ENCODE data around the gene TGIF1. TPM values are rescaled to one million over a fixed set of nuclear protein-coding genes. Genes with fewer than 3 reads are reported as not detected.

TGIF1 gene
- total RNA-seq, 2 donors from 2014 or later = 42.8 to 91.6 TPM

DNA sequence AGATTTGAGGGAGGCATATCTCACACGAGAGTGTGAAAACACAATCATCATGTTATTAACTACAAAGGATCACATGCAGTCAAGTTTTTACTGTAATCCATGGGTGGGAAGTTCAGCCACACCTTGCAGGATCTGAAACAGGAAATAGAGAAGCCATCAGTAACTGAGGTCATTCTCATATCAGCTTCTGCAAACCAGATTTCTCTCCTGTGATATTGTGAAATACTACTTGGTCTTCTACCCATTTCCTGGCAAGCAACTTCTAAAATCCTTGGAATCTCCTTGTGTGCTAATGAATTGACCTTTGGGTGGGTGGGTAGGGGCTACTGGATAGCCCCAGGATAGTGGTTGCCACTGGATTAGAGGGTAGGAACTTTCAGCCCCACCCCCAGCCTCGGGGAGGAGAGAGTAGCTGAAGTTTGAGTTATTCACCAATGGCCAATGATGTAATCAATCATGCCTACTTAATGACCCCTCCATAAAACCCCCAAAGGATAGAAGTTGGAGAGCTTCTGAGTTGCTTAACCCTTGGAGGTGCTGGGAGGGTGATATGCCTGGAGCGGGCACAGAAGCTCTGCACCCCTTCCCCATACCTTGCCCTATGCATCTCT, 25.6 kb upstream of the TGIF1 start:
- DNase-seq (ENCODE audit: low spot score) = no peak
- TF ChIP-seq, protein P1, sequence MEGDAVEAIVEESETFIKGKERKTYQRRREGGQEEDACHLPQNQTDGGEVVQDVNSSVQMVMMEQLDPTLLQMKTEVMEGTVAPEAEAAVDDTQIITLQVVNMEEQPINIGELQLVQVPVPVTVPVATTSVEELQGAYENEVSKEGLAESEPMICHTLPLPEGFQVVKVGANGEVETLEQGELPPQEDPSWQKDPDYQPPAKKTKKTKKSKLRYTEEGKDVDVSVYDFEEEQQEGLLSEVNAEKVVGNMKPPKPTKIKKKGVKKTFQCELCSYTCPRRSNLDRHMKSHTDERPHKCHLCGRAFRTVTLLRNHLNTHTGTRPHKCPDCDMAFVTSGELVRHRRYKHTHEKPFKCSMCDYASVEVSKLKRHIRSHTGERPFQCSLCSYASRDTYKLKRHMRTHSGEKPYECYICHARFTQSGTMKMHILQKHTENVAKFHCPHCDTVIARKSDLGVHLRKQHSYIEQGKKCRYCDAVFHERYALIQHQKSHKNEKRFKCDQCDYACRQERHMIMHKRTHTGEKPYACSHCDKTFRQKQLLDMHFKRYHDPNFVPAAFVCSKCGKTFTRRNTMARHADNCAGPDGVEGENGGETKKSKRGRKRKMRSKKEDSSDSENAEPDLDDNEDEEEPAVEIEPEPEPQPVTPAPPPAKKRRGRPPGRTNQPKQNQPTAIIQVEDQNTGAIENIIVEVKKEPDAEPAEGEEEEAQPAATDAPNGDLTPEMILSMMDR (IDR thresholded peaks at IDR 0.05) = no peak

DNA sequence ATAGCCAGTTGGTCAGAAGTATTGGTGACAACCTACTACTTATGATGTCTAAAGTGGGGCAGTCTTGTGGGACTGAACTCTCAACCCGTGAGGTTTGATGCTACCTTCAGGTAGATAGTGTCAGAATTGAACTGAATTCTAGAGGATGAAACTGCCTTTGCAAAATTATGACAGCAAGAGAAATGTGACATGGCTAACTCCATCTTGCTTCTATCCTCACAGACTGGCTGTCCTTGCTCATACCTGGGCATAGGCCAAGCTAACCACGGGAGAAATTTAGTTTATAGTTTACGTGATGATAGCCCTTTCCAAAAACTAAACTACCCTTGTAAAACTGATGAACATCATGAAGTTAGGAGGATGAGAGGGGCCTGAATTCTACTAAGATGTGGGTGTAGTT, 24.9 kb upstream of the TGIF1 start:
- TF ChIP-seq, protein P1 (IDR thresholded peaks at IDR 0.05) = no peak
- Histone ChIP-seq H3K4me1 (ENCODE audit: control insufficient read depth in 1 of 2, low read depth in 2 of 2) (no peaks in the 10 kb centered on the region), H3K4me3 (no peak overlapping the region), H3K36me3 (no peaks in the 10 kb centered on the region), H3K27ac (no peak overlapping the region), H3K27me3 (replicated peaks; ENCODE audit: insufficient read depth) (no peaks in the 10 kb centered on the region), H3K9me3 (no peaks in the 10 kb centered on the region)
- ATAC-seq (ENCODE audit: insufficient number of reproducible peaks, low FRiP score, low read depth) (no peak), DNase-seq (ENCODE audit: low spot score) (no peak)

More for the DNA sequence above, 25.6 kb upstream of the TGIF1 start:
- ATAC-seq (ENCODE audit: insufficient number of reproducible peaks, low FRiP score, low read depth) = no peak
- Histone ChIP-seq H3K27ac (no peak overlapping the region), H3K36me3 (no peaks in the 10 kb centered on the region), H3K4me3 (no peak overlapping the region), H3K9me3 (no peaks in the 10 kb centered on the region), H3K4me1 (ENCODE audit: control insufficient read depth in 1 of 2, low read depth in 2 of 2) (no peaks in the 10 kb centered on the region), H3K27me3 (replicated peaks; ENCODE audit: insufficient read depth) (no peaks in the 10 kb centered on the region)

DNA sequence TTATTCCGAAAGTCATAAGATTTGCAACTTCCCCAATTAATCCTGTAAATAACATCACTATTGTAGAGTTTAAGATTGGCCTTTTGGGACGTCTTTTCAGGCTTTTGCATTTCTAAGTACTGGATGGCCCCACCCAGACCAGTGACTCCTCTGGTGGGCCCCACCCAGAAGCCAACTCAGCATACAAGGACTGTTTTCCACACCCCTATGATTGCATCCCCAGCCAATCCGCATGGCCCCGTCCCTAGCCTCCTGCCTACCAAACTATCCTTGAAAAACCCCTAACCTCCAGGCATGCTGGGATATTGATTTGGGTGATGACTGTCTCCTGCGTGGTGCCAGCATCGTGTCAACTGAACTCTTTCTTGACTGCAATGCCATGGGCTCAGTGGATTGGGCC, 24.5 kb upstream of the TGIF1 start:
- ATAC-seq (ENCODE audit: insufficient number of reproducible peaks, low FRiP score, low read depth) (no peak), DNase-seq (ENCODE audit: low spot score) (no peak)
- Histone ChIP-seq H3K36me3 (no peaks in the 10 kb centered on the region), H3K4me3 (no peak overlapping the region), H3K4me1 (ENCODE audit: control insufficient read depth in 1 of 2, low read depth in 2 of 2) (no peaks in the 10 kb centered on the region), H3K27ac (no peak overlapping the region), H3K27me3 (replicated peaks; ENCODE audit: insufficient read depth) (no peaks in the 10 kb centered on the region), H3K9me3 (no peaks in the 10 kb centered on the region)
- TF ChIP-seq, protein P1 (IDR thresholded peaks at IDR 0.05) = no peak

DNA sequence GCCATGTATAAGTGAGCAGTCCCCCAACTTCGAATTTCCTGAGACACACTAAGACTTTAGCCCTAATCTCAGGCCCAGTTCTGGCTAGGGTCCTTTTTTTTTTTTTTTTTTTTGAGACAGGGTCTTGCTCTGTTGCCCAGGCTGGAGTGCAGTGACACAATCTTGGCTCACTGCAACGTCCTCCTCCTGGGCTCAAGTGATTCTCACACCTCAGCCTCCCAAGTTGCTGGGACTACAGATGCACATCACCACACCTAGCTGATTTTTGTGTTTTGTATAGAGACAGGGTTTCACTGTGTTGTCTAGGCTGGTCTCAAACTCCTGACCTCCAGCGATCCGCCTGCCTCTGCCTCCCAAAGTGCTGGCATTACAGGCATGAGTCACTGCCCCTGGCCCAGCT, 23.9 kb upstream of the TGIF1 start:
- DNase-seq (ENCODE audit: low spot score) (no peak), ATAC-seq (ENCODE audit: insufficient number of reproducible peaks, low FRiP score, low read depth) (no peak)
- H3K4me1 ChIP-seq (ENCODE audit: control insufficient read depth in 1 of 2, low read depth in 2 of 2) = no peaks in the 10 kb centered on the region
- no peak overlapping the region for H3K4me3 ChIP-seq
- H3K27ac ChIP-seq = no peak overlapping the region
- TF ChIP-seq, protein P1 (IDR thresholded peaks at IDR 0.05) = no peak
- no peaks in the 10 kb centered on the region for H3K9me3 ChIP-seq
- no peaks in the 10 kb centered on the region for H3K36me3 ChIP-seq
- H3K27me3 ChIP-seq (replicated peaks; ENCODE audit: insufficient read depth) = no peaks in the 10 kb centered on the region

DNA sequence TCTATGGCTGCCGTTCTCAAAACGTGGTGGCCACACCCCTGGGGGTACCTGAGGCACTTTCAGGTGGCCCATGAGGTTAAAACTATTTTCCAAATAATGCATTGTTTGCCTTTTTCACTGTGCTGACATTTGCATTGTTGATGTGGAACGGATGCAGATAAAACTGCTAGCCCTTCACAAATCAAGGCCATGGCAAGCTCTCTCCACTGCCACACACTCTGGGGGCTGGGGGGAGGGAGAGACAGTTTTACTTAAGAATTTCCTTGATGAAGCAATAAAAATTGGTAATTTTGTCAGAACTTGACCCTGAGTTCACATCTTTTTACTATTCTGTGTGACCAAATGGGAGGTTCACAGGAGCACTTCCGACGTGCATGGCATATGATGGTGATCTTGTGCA, 22.0 kb upstream of the TGIF1 start:
- Histone ChIP-seq H3K36me3 (no peaks in the 10 kb centered on the region), H3K27ac (no peak overlapping the region), H3K4me3 (no peak overlapping the region), H3K9me3 (no peaks in the 10 kb centered on the region), H3K4me1 (ENCODE audit: control insufficient read depth in 1 of 2, low read depth in 2 of 2) (no peaks in the 10 kb centered on the region), H3K27me3 (replicated peaks; ENCODE audit: insufficient read depth) (no peaks in the 10 kb centered on the region)
- TF ChIP-seq, protein P1 (IDR thresholded peaks at IDR 0.05) = no peak
- no peak for ATAC-seq (ENCODE audit: insufficient number of reproducible peaks, low FRiP score, low read depth)
- DNase-seq (ENCODE audit: low spot score) = no peak

All from thoracic aorta (tissue), 2 donors.